H1 (cell line): Measurements from ENCODE around the gene CISD2. TPM values are rescaled to one million over a fixed set of nuclear protein-coding genes. Genes with fewer than 3 reads are reported as not detected.
"Not testable (repeated sequence)": the region's sequence is repeated elsewhere in the genome, so short reads cannot be mapped to it uniquely, and the experiment has no call there.

Experiments used
- CTCF ChIA-PET: fragments of 300-600 bp; sonication (Branson Sonifier 250); formaldehyde crosslinking; loops from one replicate; lab custom pipeline; 2021; ENCODE audit not compliant: partially characterized antibody; lab: Charles Lee
- POLR2A ChIA-PET: fragments of 300-600 bp; sonication (Branson Sonifier 250); formaldehyde crosslinking; loops from one replicate; lab custom pipeline; 2021; ENCODE audit warnings: inconsistent platforms; ENCODE audit not compliant: partially characterized antibody; lab: Charles Lee
- DNase-seq, 2 experiments: peaks; one replicate each; pipeline versions ENCODE4 v3.0.0 to v3.0.0-alpha.2; 2010 to 2022; ENCODE audit warnings: low spot score in 2 of 2, low read depth in 1 of 2, mixed read lengths in 1 of 2
- FAIRE-seq: peaks from 2 replicates; lab custom pipeline; 2011; peaks lifted over from hg19 to GRCh38; lab: Jason Lieb, UNC
- H2AFZ ChIP-seq: 2 replicates; pipeline ENCODE4 v1.8.1; 2012; ENCODE audit warnings: low read length, inconsistent platforms
- H2AK5ac ChIP-seq: 2 replicates; pipeline ENCODE4 v1.6.1; 2013; ENCODE audit warnings: low read depth, low read length
- H2BK120ac ChIP-seq: replicated peaks from 2 replicates; pipeline ENCODE3; 2013; ENCODE audit warnings: low read depth, low read length, inconsistent platforms
- H2BK12ac ChIP-seq: 2 replicates; pipeline ENCODE4 v1.6.1; 2013; ENCODE audit warnings: low read depth, low read length
- H2BK15ac ChIP-seq: 2 replicates; pipeline ENCODE4 v1.6.1; 2013; ENCODE audit warnings: low read length
- H2BK20ac ChIP-seq: 2 replicates; pipeline ENCODE4 v1.6.1; 2013; ENCODE audit warnings: low read length
- H2BK5ac ChIP-seq: 2 replicates; pipeline ENCODE4 v1.6.1; 2013; ENCODE audit warnings: low read depth, low read length
- H3K14ac ChIP-seq: 2 replicates; pipeline ENCODE4 v1.6.1; 2013; ENCODE audit warnings: inconsistent platforms; ENCODE audit not compliant: insufficient read length
- H3K18ac ChIP-seq: 2 replicates; pipeline ENCODE4 v1.6.1; 2013; ENCODE audit warnings: low read length; ENCODE audit errors: extremely low read depth
- H3K23ac ChIP-seq: 2 replicates; pipeline ENCODE4 v1.6.1; 2013; ENCODE audit warnings: inconsistent platforms; ENCODE audit not compliant: insufficient read length
- H3K23me2 ChIP-seq: 2 replicates; pipeline ENCODE4 v1.6.1; 2013; ENCODE audit warnings: low read depth, low read length
- H3K27ac ChIP-seq: 2 replicates; pipeline ENCODE4 v1.6.1; 2011; ENCODE audit warnings: low read depth, low read length, inconsistent platforms
- H3K27me3 ChIP-seq, 4 experiments: replicated peaks in 1 of 4; 1 replicate in 1 of 4; 2 replicates in 3 of 4; pipeline versions ENCODE4 v1.6.1 to v1.8.1; 2011 to 2013; ENCODE audit warnings: low read length in 3 of 4, mild to moderate bottlenecking in 3 of 4, inconsistent platforms in 2 of 4, mixed read lengths in 2 of 4, moderate library complexity in 1 of 4; ENCODE audit not compliant: control insufficient read depth in 3 of 4, insufficient read depth in 3 of 4; ENCODE audit errors: extremely low read depth in 1 of 4
- H3K36me3 ChIP-seq, 4 experiments: 2 replicates each; pipeline versions ENCODE4 v1.6.1 to v1.8.1; 2011 to 2013; ENCODE audit warnings: mild to moderate bottlenecking in 4 of 4, low read length in 3 of 4, moderate library complexity in 2 of 4, control low read depth in 1 of 4, inconsistent platforms in 1 of 4; ENCODE audit not compliant: insufficient read depth in 4 of 4, control insufficient read depth in 2 of 4
- H3K4ac ChIP-seq: replicated peaks from 2 replicates; pipeline ENCODE3; 2013; ENCODE audit warnings: low read length, low read depth, mixed read lengths, inconsistent platforms; ENCODE audit not compliant: insufficient read length
- H3K4me1 ChIP-seq, 4 experiments: replicated peaks in 1 of 4; 1 replicate in 1 of 4; 2 replicates in 3 of 4; pipeline versions ENCODE4 v1.6.1 to v1.8.1; 2011 to 2013; ENCODE audit warnings: low read length in 3 of 4, inconsistent platforms in 2 of 4, mixed read lengths in 1 of 4; ENCODE audit not compliant: insufficient read depth in 4 of 4, control insufficient read depth in 3 of 4
- H3K4me2 ChIP-seq, 2 experiments: 2 replicates each; pipeline versions ENCODE4 v1.6.1 to v1.8.1; 2011 to 2013; ENCODE audit warnings: low read depth in 2 of 2, low read length in 2 of 2, control low read depth in 1 of 2, inconsistent platforms in 1 of 2, mild to moderate bottlenecking in 1 of 2; ENCODE audit not compliant: insufficient read depth in 1 of 2
- H3K4me3 ChIP-seq, 4 experiments: fragments of 200-600, 300-600 bp in 1 of 4; sonication (generic), shearing (Covaris generic), sonication (Bioruptor Twin) in 1 of 4; 2 replicates each; pipeline versions ENCODE4 v1.5.1 to v1.8.1; 2011 to 2016; ENCODE audit warnings: low read length in 4 of 4, low read depth in 3 of 4, control low read depth in 2 of 4, inconsistent platforms in 2 of 4, mild to moderate bottlenecking in 2 of 4, mixed read lengths in 1 of 4, moderate library complexity in 1 of 4; ENCODE audit not compliant: insufficient read depth in 2 of 4; ENCODE audit errors: extremely low read depth in 1 of 4
- H3K56ac ChIP-seq: replicated peaks from 2 replicates; pipeline ENCODE3; 2013; ENCODE audit warnings: low read depth, mild to moderate bottlenecking, mixed read lengths, low read length, inconsistent platforms; ENCODE audit not compliant: insufficient read length
- H3K79me1 ChIP-seq: 2 replicates; pipeline ENCODE4 v1.6.1; 2013; ENCODE audit warnings: low read depth, low read length, control low read depth
- H3K79me2 ChIP-seq, 2 experiments: 2 replicates each; pipeline versions ENCODE4 v1.6.1 to v1.8.1; 2012 to 2013; ENCODE audit warnings: low read length in 2 of 2, mild to moderate bottlenecking in 2 of 2, inconsistent platforms in 1 of 2; ENCODE audit not compliant: insufficient read depth in 2 of 2, control insufficient read depth in 1 of 2
- H3K9ac ChIP-seq, 4 experiments: replicated peaks in 1 of 4; 1 replicate in 1 of 4; 2 replicates in 3 of 4; pipeline versions ENCODE4 v1.6.1 to v1.8.1; 2011 to 2013; ENCODE audit warnings: low read depth in 3 of 4, low read length in 3 of 4, control low read depth in 2 of 4, mild to moderate bottlenecking in 2 of 4, moderate library complexity in 2 of 4, inconsistent platforms in 1 of 4; ENCODE audit errors: extremely low read depth in 1 of 4
- H3K9me3 ChIP-seq, 2 experiments: 2 replicates each; pipeline versions ENCODE4 v1.6.1 to v1.8.1; 2012 to 2013; ENCODE audit warnings: mild to moderate bottlenecking in 2 of 2, moderate library complexity in 2 of 2, control low read depth in 1 of 2, inconsistent platforms in 1 of 2, low read depth in 1 of 2, low read length in 1 of 2, mixed read lengths in 1 of 2; ENCODE audit not compliant: insufficient read depth in 2 of 2
- H4K20me1 ChIP-seq, 2 experiments: replicated peaks in 1 of 2; 2 replicates each; pipeline versions ENCODE3 to v1.8.1; 2011 to 2013; ENCODE audit warnings: inconsistent platforms in 2 of 2, low read length in 2 of 2, mild to moderate bottlenecking in 1 of 2; ENCODE audit not compliant: insufficient read depth in 2 of 2, control insufficient read depth in 1 of 2
- H4K5ac ChIP-seq: 2 replicates; pipeline ENCODE4 v1.6.1; 2013; ENCODE audit warnings: low read length, low read depth, mixed read lengths, inconsistent platforms; ENCODE audit not compliant: insufficient read length
- H4K8ac ChIP-seq: 2 replicates; pipeline ENCODE4 v1.8.0; 2013; ENCODE audit warnings: mild to moderate bottlenecking, moderate library complexity, low read length, inconsistent platforms; ENCODE audit not compliant: insufficient read depth; ENCODE audit errors: extremely low read depth
- H4K91ac ChIP-seq: replicated peaks from 2 replicates; pipeline ENCODE3; 2013; ENCODE audit warnings: low read length, mixed read lengths, inconsistent platforms; ENCODE audit not compliant: insufficient read length
- WGBS, 2 experiments: shearing (Covaris generic) in 1 of 2; methylation state at CpG; one replicate each; pipeline versions ENCODE4 v1.1.6 to v1.1.7; 2013 to 2015; ENCODE audit warnings: low lambda C conversion rate in 2 of 2, mixed read lengths in 2 of 2, inconsistent platforms in 1 of 2, low coverage in 1 of 2, missing lambda C conversion rate in 1 of 2; ENCODE audit not compliant: insufficient replicate concordance in 2 of 2, insufficient coverage in 1 of 2, insufficient read length in 1 of 2; ENCODE audit errors: extremely low coverage in 1 of 2, missing lambda C conversion rate in 1 of 2; 5-methylcytosine and 5-hydroxymethylcytosine counted together
- polyA plus RNA-seq, 7 experiments: library from polyadenylated mRNA; depleted of rRNA in 3 of 7; stranded (reverse) in 5 of 7; unstranded in 2 of 7; fragments of >200 nt in 5 of 7; fragments of 200-250 nt in 2 of 7; gene quantifications; 1 replicate in 5 of 7; 2 replicates in 1 of 7; 4 replicates in 1 of 7; pipeline versions ENCODE4 v1.2.1 to v1.2.3, GENCODE V29; 2011 to 2013; ENCODE audit warnings: missing spikeins in 2 of 7, mixed read lengths in 2 of 7
- small RNA-seq: library from polyadenylated mRNA; stranded (forward); fragments of <200 nt; extraction: miRNeasy Mini kit (QIAGEN cat#:217004); gene quantifications from one replicate; pipeline ENCODE3, GENCODE V24; 2013; ENCODE audit not compliant: insufficient read depth
- total RNA-seq: library from RNA; stranded (reverse); fragmentation: NEBNext Ultra II Directional; extraction: Animal tissue kit (Norgen Biotek cat#: 25700); gene quantifications from 2 replicates; pipeline ENCODE4 v1.2.1, GENCODE V29; 2021

CISD2 gene
- total and polyA plus RNA-seq, 2 of the 8 experiments (the other 6 are each of a cell fraction or from before 2014, with no cell fraction given) = 23.7 to 48.3 TPM

GRCh38 chr4:102938063-102938462, 69.3 kb downstream of the CISD2 start:
- H4K8ac ChIP-seq, H3K18ac ChIP-seq, H3K27me3 ChIP-seq, H2BK5ac ChIP-seq, H3K9ac ChIP-seq, H3K4ac ChIP-seq, H3K4me1 ChIP-seq, H3K23me2 ChIP-seq, DNase-seq, FAIRE-seq, H3K56ac ChIP-seq, H3K4me3 ChIP-seq, H3K36me3 ChIP-seq, H3K79me2 ChIP-seq, H3K14ac ChIP-seq, H2BK20ac ChIP-seq, POLR2A ChIA-PET, H4K91ac ChIP-seq, CTCF ChIA-PET, H2BK12ac ChIP-seq, H2BK15ac ChIP-seq, H3K79me1 ChIP-seq, H3K9me3 ChIP-seq, H2AFZ ChIP-seq, H3K27ac ChIP-seq, H4K5ac ChIP-seq, H4K20me1 ChIP-seq, H3K23ac ChIP-seq, H3K4me2 ChIP-seq, H2AK5ac ChIP-seq, H2BK120ac ChIP-seq: not testable (repeated sequence)
- 62% methylated on average over 2 of the region's 2 CpGs; no CpG with 5 or more reads in 1 of the 2 experiments for WGBS, 2 experiments

Small RNA genes within 50 kb of the gene (small RNA-seq; reads per million reads assigned to genes)
- gene RNU7-151P = not detected

Other genes starting within 250 kb of the CISD2 start
- 25.9 and 27.8 TPM in 2 replicates for gene MANBA, start 108.0 kb upstream of the CISD2 start, total RNA-seq
- gene MANBA, start 108.0 kb upstream of the CISD2 start, polyA plus RNA-seq (2011; rRNA removed) = 21.2 and 22.9 TPM in 2 replicates
- gene UBE2D3, start 41.4 kb upstream of the CISD2 start, total RNA-seq = 377 and 396 TPM in 2 replicates
- 411 and 544 TPM in 2 replicates for gene UBE2D3, start 41.4 kb upstream of the CISD2 start, polyA plus RNA-seq (2011; rRNA removed)
- 0.19 TPM in 1 of 2 replicates, not detected in the other for gene SLC9B1, start 150.7 kb downstream of the CISD2 start, total RNA-seq
- 0.08 and 0.25 TPM in 2 replicates for gene SLC9B1, start 150.7 kb downstream of the CISD2 start, polyA plus RNA-seq (2011; rRNA removed)
- 5.2 and 5.9 TPM in 2 replicates for gene SLC9B2, start 207.8 kb downstream of the CISD2 start, total RNA-seq
- gene SLC9B2, start 207.8 kb downstream of the CISD2 start, polyA plus RNA-seq (2011; rRNA removed) = 2.1 and 3.2 TPM in 2 replicates
- gene BDH2, start 230.8 kb downstream of the CISD2 start, total RNA-seq = 44.6 and 46.0 TPM in 2 replicates
- gene BDH2, start 230.8 kb downstream of the CISD2 start, polyA plus RNA-seq (2011; rRNA removed) = 20.4 and 46.2 TPM in 2 replicates